NB4 (cell line): ENCODE results near the gene TTC8.

Experiments
- DNase-seq: peaks from one replicate; pipeline ENCODE4 v3.0.0; 2010; ENCODE audit warnings: low read depth
- H3K4me3 ChIP-seq: one replicate; pipeline ENCODE4 v1.5.1; 2011; ENCODE audit warnings: mild to moderate bottlenecking, low read depth, low read length, moderate library complexity
- MYC ChIP-seq: IDR thresholded peaks from 2 replicates; pipeline ENCODE4 v1.6.1; 2011; ENCODE audit warnings: low read depth, low read length
- POLR2A ChIP-seq: IDR thresholded peaks from 2 replicates; pipeline ENCODE4 v1.6.1; 2011; ENCODE audit warnings: mild to moderate bottlenecking; ENCODE audit not compliant: insufficient read length; ENCODE audit errors: extremely low read depth
- TF ChIP-seq, protein P1 (sequence below): IDR thresholded peaks from 2 replicates; pipeline ENCODE4 v1.6.1; 2011; ENCODE audit warnings: low read depth, low read length
- TF ChIP-seq, protein P2 (sequence below): IDR thresholded peaks from one replicate; pipeline ENCODE4 v1.5.1; 2012; ENCODE audit warnings: low read depth, low read length

Gene TTC8

DNA sequence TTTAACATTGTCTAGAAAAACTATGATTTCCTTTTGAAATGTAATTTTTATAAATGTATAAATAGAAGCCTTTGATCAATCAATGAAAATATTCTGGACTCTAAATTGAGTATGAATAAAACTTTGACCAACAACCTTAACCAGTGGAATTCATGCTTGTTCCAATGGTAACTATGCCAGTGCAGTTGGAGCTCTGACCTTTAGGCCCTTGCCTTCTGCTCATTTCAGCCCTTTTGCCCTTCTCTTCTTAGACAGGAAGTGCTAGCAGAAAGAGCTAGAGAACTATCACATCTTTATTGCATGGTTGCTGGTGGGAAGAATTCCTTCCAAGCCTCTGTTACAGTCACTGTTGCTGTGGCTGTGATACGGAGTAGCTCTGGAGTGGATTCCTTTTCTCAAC lies 39.7 kb downstream of the TTC8 start:
- TF ChIP-seq, protein P1, sequence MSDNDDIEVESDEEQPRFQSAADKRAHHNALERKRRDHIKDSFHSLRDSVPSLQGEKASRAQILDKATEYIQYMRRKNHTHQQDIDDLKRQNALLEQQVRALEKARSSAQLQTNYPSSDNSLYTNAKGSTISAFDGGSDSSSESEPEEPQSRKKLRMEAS: no peak
- TF ChIP-seq, protein P2, sequence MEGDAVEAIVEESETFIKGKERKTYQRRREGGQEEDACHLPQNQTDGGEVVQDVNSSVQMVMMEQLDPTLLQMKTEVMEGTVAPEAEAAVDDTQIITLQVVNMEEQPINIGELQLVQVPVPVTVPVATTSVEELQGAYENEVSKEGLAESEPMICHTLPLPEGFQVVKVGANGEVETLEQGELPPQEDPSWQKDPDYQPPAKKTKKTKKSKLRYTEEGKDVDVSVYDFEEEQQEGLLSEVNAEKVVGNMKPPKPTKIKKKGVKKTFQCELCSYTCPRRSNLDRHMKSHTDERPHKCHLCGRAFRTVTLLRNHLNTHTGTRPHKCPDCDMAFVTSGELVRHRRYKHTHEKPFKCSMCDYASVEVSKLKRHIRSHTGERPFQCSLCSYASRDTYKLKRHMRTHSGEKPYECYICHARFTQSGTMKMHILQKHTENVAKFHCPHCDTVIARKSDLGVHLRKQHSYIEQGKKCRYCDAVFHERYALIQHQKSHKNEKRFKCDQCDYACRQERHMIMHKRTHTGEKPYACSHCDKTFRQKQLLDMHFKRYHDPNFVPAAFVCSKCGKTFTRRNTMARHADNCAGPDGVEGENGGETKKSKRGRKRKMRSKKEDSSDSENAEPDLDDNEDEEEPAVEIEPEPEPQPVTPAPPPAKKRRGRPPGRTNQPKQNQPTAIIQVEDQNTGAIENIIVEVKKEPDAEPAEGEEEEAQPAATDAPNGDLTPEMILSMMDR: no peak
- TF ChIP-seq POLR2A (no peak), MYC (no peak)
- H3K4me3 ChIP-seq: no peak overlapping the region

DNA sequence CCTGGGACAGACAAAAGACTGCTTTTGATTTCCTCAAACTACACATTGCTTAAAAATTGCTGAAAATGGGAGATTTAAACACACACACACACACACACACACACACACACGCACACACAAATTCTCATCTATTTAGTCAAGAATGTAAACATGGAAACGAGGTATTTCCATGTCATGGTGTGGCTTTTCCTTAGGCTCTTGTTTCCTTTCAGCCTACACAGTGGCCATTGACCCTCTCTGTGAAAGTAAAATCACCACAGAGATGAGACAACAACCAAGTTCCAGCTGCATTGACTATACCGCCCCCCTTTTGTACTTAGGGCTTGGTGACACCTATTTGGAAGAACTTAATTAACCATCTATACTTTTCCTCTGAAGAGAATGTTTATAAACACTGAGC lies 41.9 kb downstream of the TTC8 start:
- no peak overlapping the region for H3K4me3 ChIP-seq
- TF ChIP-seq POLR2A: no peak
- TF ChIP-seq, protein P2: no peak
- TF ChIP-seq, protein P1: no peak
- TF ChIP-seq MYC: no peak
- DNase-seq: no peak

More for the DNA sequence above, 39.7 kb downstream of the TTC8 start:
- no peak for DNase-seq

DNA sequence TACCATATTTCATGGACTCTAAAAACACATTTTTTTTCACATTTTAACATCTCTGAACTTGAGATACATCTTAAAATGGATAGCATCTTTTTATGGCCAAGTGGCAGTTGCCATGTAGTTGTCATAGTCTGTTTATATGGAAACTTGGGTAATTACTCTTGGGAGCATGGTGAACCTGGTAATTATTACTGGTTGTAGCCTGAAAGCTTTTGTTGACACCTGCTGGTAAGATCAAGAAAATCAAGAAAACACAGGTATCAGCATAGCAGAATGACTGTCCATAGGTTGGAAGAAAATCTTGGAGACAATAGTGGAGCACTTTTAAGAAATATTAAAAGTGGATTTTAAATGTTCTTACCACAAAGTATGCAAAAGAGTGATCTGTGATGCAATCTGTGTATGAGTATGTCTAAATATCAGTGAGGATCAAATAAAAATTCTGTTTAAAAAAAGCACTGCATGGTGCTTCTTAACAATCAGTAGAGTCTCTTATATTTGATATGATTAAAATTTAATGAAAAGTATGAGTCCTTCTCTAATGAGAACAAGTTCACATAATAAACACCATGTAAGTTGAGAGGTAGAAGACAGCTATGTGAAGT lies 44.2 kb downstream of the TTC8 start:
- TF ChIP-seq POLR2A: no peak
- TF ChIP-seq MYC: no peak
- TF ChIP-seq, protein P1: no peak
- TF ChIP-seq, protein P2: no peak
- DNase-seq: peak; percentile 31
- no peak overlapping the region for H3K4me3 ChIP-seq

DNA sequence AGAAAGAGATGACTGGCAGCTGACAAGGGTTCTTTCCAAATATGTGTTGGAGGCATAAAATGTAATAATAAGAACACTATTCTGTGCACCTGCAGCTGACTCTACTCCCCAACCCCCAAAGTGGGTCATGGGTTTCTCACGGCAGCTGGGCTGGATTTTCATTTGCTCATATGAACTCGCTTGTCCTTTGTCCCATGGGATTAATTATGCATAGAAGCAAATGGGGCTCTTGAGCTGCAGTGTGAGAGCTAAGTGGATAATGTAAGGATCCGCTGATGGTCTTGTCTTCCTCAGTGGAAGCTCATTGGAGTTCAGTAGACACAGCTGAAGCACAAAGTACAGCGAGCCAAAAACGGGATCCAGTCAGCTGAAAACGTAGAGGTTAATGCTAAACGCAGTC lies 46.3 kb downstream of the TTC8 start:
- DNase-seq: no peak
- no peak overlapping the region for H3K4me3 ChIP-seq
- TF ChIP-seq POLR2A (no peak), MYC (no peak)
- TF ChIP-seq, protein P1: no peak
- TF ChIP-seq, protein P2: no peak

DNA sequence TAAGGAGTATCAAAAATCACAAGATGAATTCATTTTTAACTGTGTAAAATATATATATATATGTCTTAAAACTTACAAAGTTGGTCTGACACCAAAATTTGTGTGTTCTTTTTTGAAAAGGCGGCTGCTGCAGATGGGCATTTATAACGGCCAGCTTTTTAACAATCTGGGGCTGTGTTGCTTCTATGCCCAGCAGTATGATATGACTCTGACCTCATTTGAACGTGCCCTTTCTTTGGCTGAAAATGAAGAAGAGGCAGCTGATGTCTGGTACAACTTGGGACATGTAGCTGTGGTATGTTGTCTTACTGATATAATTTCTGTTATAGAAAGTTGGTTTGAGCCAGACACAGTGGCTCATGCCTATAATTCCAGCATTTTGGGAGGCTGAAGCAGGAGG lies 47.0 kb downstream of the TTC8 start:
- no peak overlapping the region for H3K4me3 ChIP-seq
- TF ChIP-seq POLR2A (no peak), MYC (no peak)
- TF ChIP-seq, protein P2: no peak
- TF ChIP-seq, protein P1: no peak
- DNase-seq: no peak

DNA sequence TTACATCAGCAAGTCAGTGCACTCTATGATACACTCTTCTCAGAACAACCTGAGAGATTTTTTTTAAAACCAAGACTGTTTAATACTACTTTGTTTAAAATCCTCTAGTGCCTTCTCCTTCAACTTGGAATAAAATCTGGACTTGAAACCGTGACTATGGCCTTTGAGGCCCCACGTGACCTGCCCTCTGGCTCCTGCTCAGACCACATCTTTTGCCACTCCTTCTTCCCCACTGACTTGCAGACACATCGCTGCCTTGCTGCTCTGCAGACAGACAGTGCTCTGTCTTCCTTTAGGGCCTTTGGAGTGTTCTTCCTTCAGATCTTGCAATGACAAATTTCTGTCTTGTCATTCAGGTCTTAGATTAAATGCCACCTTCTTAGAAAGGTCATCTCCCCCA lies 48.5 kb downstream of the TTC8 start:
- no peak for DNase-seq
- TF ChIP-seq, protein P2: no peak
- TF ChIP-seq, protein P1: no peak
- no peak for TF ChIP-seq MYC
- TF ChIP-seq POLR2A: no peak
- no peak overlapping the region for H3K4me3 ChIP-seq
